T-helper 1 cell treated with Interleukin-12 subunit alpha and Interleukin-12 subunit beta and Interleukin-4 antibody, amounts not matched to agents 30 ng/mL and 1 ng/mL, for 36 hours (primary cell): ENCODE data around the gene SALL2. TPM values are rescaled to one million over a fixed set of nuclear protein-coding genes. Genes with fewer than 3 reads are reported as not detected.

Experiments
- intact Hi-C: fragments of 100-400 bp; cut with micrococcal nuclease; formaldehyde crosslinking; loops from one replicate; pipeline ENCODE4 v1.15.1; 2024
- total RNA-seq: library from RNA; stranded (reverse); gene quantifications from 2 replicates; pipeline ENCODE4 v1.2.3, GENCODE V29; 2022

Gene SALL2
- total RNA-seq, 1 donor from 2014 or later = 1.4 TPM

- intact Hi-C loops = no loop called here
Observed at GRCh38 chr14:21494902-21495762, 31.0 kb downstream of the SALL2 start.

- intact Hi-C loops = no loop called here
Observed at GRCh38 chr14:21486640-21487087, 39.5 kb downstream of the SALL2 start.

GRCh38 chr14:21476925-21477681 lies 49.0 kb downstream of the SALL2 start, which contains the start of the genes RAB2B and TOX4:
Gene RAB2B, minus strand, starts transcription at chr14:21476959. Its CDS starts 87 bp downstream, at chr14:21476872.
Gene TOX4, plus strand, starts transcription at chr14:21477195. Its CDS starts 84 bp downstream, at chr14:21477279.
- intact Hi-C loops = loop anchor here (1.0 to 10.0 kb wide), 15 partner anchors 21 to 1618 kb away; partner anchors contain the start of genes ACIN1, ANG, C14orf119 and CHD8

- intact Hi-C loops = loop anchor here (1.0 to 10.0 kb wide), 6 partner anchors 374 to 1618 kb away; partner anchors contain the start of genes ACIN1, ANG, C14orf119 and PIP4P1
Observed at GRCh38 chr14:21476523-21476924, 49.6 kb downstream of the SALL2 start.

- intact Hi-C loops = loop anchor here (1.0 to 10.0 kb wide), 6 partner anchors 373 to 1619 kb away; partner anchors contain the start of genes ACIN1, ANG, C14orf119 and PIP4P1
Observed at GRCh38 chr14:21475767-21476522, 50.2 kb downstream of the SALL2 start.

Other genes starting within 250 kb of the SALL2 start
- gene RPGRIP1, start 246.3 kb downstream of the SALL2 start, total RNA-seq = not detected in 2 replicates
- 104 and 111 TPM in 2 replicates for gene SUPT16H, start 142.3 kb downstream of the SALL2 start, total RNA-seq
- 135 and 141 TPM in 2 replicates for gene CHD8, start 70.2 kb downstream of the SALL2 start, total RNA-seq
- 35.4 and 35.6 TPM in 2 replicates for gene RAB2B, start 49.4 kb downstream of the SALL2 start, total RNA-seq
- gene TOX4, start 49.2 kb downstream of the SALL2 start, total RNA-seq = 84.3 and 96.9 TPM in 2 replicates
- 72.8 and 74.0 TPM in 2 replicates for gene METTL3, start 15.0 kb downstream of the SALL2 start, total RNA-seq
- gene OR10G3, start 53.7 kb upstream of the SALL2 start, total RNA-seq = not detected in 2 replicates
- gene OR10G2, start 108.6 kb upstream of the SALL2 start, total RNA-seq = not detected in 2 replicates
- gene OR4E2, start 127.5 kb upstream of the SALL2 start, total RNA-seq = not detected in 2 replicates
- 0.05 TPM in 1 of 2 replicates, not detected in the other for gene OR4E1, start 147.5 kb upstream of the SALL2 start, total RNA-seq